NCI-H1436 (cell line): ENCODE data around the gene QSER1.
"Not testable (repeated sequence)": the region's sequence is repeated elsewhere in the genome, so short reads cannot be mapped to it uniquely, and the experiment has no call there.

Experiments used
- DNase-seq: peaks from one replicate; lab custom pipeline; 2025; lab: John Stamatoyannopoulos, UW

The QSER1 gene

DNA sequence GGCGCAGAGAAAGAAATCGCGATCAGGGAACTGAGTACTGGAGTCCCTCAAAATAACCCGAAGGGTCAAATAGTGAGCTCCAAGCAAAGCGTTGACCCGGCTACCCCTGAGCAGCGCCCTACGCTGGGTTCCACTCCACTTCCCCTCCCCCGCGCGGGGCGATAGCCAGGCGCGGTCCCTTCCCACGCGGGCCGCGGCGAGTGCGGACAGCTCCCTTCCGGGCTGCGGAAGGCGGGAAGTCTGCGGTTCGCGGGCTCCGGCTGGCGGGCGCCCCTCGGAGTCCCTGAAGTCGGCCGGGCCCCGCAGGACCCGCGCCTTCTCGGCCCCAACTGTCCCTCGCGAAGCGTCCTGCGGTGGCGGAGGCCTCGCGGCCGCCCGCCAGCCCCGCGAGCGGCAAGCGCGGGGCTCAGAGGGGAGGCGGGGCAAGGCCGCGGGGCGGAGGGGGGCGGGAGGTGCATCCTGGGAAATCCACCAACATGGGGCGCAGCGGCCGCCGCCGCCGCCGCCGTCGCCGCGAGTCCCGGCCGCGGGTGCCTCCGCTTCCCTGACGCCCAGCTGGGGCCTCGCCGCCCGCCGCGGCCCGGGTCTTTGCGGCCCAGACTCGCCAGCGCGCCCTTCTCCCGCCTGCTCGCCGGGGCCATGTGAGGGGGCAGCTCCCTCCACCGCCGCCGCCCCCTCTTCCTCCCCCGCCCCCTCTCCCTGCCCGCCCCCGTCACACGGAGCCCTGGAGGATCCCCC lies at the start of gene QSER1:
Gene QSER1 (plus strand): TSS at position 457 of the 738 bp plus-strand sequence. CDS start 315 bp downstream, outside the sequence.
- DNase-seq, result peak; percentile 64

DNA sequence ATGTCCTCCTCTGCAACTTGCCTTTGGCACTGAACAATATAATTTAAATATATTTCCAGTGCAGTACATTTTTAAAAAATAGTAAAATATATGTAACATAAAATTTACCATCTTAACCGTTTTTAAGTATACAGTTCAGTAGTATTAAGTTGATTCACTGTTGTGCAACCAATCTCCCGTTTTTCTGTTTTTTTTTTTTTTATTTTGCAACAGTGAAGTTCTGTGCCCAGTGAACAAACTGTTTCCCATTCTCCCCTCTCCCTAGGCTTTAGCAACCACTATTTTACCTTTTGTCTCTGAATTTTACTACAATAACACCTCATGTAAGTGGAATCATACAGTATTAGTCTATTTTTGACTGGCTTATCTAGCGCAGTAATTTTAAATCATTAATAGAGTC lies 49.1 kb upstream of the QSER1 start:
- no peak for DNase-seq

- no peak for DNase-seq
Observed at GRCh38 chr11:32847511-32847910, 45.1 kb upstream of the QSER1 start.

GRCh38 chr11:32849761-32850160 lies 42.9 kb upstream of the QSER1 start:
- DNase-seq, result no peak

DNA sequence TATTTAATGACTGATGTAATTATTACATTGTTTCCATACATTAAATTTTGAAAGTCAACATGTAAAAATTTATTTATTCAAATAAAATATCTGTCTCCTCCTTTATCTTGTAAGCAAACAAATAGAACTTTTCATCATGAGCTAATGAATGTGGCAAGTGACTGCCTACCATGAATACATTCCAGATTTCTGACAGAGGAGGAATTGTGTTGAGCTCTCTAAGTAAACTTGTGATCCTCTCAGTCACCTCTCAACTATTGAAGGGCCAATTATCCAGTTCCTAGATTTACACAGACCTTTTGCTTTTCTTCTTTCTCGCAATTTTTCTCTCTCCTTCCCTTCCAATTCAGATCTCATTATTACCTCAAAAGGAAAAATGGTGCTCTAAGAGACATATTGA lies 41.4 kb upstream of the QSER1 start:
- no peak for DNase-seq

DNA sequence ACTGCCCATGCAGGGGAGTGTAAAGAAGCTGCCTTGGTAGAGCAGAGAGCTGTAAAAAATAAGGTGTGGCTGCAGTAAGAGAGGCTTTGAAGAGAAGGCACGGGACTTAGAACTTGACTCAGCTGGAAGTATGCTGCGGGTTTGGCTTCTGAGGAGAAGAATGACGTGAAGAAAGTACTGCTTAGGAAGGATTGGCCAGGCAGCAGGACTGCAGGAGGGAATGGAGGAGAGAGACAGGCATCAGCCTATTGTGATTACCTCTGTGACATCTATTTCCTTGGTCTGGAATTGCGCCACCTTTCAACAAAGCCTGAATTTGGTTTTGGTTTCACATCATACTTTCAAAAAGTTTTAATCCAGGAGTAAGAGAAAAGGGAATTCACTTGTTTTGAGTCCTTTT lies 40.4 kb upstream of the QSER1 start:
- DNase-seq, result no peak

- no peak for DNase-seq
Observed at GRCh38 chr11:32855601-32856000, 37.0 kb upstream of the QSER1 start.

DNA sequence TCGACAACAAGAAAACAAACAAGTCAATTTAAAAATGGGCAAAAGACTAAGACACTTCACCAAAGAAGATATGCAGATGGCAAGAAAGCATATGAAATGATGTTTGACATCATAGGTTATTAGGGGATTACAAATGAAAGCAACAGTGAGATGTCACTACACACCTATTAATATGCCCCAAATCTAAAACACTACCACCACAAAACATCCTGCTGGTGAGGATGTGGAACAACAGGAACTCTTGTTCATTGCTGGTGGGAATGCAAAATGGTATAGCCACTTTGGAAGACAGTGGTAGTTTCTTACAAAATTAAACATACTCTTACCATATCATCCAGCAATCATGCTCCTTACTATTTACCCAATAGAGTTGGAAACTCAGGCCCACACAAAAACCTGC lies 33.9 kb upstream of the QSER1 start:
- no peak for DNase-seq

DNA sequence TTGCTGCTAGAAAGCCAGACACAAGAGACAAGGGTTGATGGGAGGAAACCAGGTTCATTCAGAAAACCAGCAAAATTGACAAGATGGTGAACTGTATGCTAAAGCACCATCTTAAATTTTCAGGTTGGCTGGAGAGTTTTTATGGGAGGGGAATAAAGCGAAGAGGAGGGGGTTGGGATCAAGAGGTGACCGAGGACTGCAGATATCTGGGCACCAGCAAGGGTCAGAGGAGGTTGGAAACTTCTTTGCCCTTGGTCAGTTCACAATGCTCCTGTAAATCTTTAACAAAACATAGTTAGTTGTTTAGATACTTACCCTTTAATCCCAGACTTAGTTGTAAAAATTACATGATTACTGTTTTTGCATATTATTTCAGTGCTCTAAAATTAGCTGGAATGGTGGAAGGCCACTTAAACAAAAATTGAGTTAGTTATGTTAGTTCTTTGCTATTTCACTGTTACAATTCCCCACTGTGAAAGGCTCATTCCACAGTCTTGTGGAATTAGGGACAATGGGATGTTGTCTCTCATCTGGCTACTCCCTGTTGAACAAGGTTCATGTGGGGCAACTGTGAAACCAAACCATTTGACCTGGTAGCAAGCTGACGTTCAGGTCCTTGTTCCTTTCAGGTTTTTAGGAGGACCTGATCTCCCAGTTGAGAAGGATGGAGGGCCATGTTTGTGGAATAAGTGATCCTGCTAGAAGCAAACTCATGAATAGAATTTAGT lies 30.6 kb upstream of the QSER1 start:
- no peak for DNase-seq

- no peak for DNase-seq
Observed at GRCh38 chr11:32864555-32864954, 28.1 kb upstream of the QSER1 start.

DNA sequence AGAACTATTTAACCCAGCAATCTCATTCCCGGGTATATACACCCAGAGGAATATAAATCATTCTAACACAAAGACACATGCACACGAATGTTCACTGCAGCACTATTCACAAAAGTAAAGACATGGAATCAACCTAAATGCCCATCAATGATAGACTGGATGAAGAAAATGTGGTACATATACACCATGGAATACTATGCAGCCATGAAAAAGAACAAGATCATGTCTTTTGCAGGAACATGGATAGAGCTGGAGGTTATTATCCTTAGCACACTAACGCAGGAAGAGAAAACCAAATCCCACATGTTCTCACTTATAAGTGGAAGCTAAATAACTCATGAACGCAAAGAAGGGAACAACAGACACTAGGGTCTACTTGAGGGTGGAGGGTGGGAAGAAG lies 23.9 kb upstream of the QSER1 start:
- not testable (repeated sequence) for DNase-seq

- DNase-seq, result peak; percentile 24
Observed at GRCh38 chr11:32870676-32871075, 21.9 kb upstream of the QSER1 start.

DNA sequence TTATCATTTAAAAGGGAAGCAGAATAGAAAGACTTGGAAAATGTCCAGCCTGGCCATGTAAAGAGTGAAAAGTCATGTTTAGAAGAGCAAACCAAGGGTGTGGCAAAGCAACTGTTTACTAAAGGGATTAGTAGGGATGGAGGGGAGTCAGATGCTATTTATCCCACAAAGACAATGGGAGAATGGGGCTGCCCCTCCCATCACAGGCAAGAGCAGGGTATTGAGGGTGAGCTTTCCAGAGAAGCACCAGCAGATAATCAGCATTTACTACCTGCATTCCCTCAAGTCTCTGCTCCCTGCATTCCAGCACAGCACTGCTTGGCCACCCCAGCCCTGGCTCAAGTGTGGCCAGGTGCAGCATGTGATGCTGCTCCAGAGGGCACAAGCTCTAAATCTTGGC lies 18.5 kb upstream of the QSER1 start:
- DNase-seq, result no peak

DNA sequence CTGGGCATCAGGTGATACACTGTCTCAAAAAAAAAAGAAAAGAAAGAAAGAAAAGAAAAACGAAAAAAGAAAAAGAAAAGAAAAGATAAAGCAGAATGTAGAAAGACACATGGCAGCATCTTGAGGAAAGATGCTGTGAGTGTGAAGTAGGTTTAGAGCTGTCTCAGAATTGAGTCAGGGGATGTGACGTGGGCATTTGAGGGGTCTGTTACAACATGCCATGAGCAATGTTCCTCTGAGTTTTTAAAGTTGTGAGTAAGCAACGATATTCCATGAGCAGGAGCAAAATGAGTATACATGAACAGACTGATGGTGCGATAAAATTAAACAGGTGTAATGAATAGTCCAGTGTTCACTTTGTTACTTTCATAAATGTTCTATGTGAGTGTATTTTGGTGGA lies 11.3 kb upstream of the QSER1 start:
- DNase-seq, result no peak

GRCh38 chr11:32883421-32883820 lies 9.2 kb upstream of the QSER1 start:
- no peak for DNase-seq

DNA sequence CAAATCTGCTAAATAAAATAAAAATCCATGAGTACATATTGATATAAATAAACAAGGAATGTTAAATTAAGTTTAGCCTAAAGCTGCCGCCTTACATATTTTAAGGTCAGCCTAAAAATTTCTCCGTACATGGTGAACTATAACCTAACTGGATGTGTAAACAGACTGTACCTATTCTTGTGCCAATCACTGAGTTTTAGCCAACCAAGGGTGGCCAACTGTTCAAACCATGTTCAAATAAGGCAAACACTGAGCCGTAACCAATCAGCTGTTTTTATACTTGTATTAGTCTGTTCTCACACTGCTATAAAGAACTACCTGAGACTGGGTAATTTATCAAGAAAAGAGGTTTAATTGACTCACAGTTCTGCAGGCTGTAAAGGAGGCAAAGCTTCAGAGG lies 8.6 kb upstream of the QSER1 start:
- no peak for DNase-seq

DNA sequence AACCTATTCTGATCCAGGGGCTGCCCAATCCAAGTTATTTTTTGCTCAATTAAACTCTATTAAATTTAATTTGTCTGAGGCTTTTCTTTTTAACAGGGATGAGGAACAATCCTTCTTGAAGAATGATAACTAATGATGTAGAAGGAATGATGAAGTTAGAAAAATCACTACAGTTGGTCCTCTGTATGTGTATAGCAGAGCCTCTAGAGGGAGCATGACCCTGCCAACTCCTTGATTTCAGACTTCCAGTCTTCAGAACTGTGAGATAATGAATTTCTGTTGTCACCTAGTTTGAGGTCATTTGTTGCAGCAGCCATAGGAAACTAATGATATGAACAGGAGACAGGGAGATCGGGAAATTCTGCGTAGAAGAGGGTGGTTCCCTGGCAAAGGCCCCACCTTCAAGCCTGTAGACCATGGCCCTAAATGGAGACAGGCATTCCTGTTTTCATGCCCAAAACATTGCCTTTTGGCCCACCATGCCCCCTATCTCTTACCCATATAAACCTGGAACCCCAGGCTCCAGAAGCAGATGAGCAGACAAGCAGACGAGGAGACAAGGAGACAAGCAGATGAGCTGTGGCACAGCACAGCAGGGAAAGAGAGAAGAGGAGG lies 7.7 kb upstream of the QSER1 start:
- DNase-seq, result no peak

DNA sequence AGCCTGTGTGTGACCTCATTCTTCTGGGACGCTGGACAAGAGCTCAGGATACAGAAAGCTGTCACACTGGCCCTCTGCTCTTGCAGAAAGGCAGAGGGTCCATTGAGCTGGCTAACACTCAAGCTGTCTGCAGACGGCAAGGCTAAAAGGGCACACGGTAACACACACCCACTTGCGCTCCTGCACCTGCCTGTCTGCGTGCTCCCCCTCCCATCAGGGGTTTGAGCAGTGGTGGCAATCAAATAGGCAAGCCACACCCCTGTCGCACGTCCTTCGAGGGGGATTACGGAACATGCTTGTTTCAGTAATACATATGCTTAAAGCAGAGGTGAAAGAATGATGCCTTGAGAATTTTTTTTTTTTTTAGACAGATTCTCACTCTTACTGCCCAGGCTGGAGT lies 7.1 kb upstream of the QSER1 start:
- no peak for DNase-seq

- DNase-seq, result no peak
Observed at GRCh38 chr11:32886180-32886579, 6.4 kb upstream of the QSER1 start.

DNA sequence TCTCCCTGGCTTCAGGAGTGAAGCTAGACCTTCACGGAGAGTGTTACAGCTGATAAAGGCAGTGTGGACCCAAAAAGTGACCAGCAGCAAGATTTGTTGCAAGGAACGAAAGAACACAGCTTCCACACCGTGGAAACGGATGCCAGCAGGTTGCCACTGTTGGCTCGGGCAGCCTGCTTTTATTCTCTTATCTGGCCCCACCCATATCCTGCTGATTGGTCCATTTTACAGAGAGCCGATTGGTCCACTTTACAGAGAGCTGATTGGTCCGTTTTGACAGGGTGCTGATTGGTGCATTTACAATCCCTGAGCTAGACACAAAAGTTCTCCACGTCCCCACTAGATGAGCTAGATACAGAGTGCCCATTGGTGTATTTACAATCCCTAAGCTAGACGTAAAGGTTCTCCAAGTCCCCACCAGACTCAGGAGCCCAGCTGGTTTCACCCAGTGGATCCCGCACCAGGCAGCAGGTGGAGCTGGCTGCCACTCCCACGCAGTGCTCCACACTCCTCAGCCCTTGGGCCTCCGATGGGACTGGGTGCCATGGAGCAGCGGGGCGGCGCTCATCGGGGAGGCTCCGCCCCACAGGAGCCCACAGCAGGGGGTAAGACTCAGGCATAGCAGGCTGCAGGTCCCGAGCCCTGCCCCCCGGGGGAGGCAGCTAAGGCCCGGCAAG lies 4.8 kb upstream of the QSER1 start:
- not testable (repeated sequence) for DNase-seq

GRCh38 chr11:32888384-32888710 lies 4.3 kb upstream of the QSER1 start:
- not testable (repeated sequence) for DNase-seq

DNA sequence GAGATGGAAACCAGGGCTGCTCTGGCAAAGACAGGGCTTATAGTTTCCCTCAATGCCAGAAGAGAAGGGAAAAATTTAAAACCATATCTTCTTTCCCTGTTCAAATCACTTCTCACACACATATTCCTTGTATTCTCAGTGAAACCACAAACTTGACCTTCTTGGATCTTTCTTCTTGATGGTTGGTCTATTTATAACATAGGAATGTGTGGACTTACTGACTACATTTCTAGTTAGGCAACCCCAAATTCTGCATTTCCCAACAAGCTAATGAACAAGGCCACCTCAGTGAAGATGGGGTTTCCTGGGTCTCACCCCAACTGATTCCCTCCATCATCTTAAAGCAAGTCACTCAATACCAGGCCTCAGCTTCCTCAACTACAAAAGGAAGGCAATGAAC lies 3.8 kb upstream of the QSER1 start:
- no peak for DNase-seq
